ENCODE results near the gene POLR1E.

The POLR1E gene

GRCh38 chr9:37543468-37543867 is 57.7 kb downstream of the POLR1E start:
- Histone ChIP-seq H3K4me3 (ENCODE audit: low read length in 2 of 2) (no peak overlapping the region), H3K9ac (ENCODE audit: low read depth in 1 of 2, low read length in 2 of 2) (no peak overlapping the region), H3K4me1 (ENCODE audit: control insufficient read depth in 2 of 2, insufficient read depth in 2 of 2, low read length in 2 of 2) (peaks cover 0 to 5% of the 10 kb centered on the region in 2 donors), H3K27me3 (ENCODE audit: control insufficient read depth in 2 of 2, insufficient read depth in 2 of 2, low read length in 2 of 2) (no peaks in the 10 kb centered on the region), H3K9me3 (ENCODE audit: control insufficient read depth in 2 of 2, low read length in 2 of 2) (no peaks in the 10 kb centered on the region), H3K27ac (ENCODE audit: low read depth in 2 of 2, low read length in 2 of 2) (no peak overlapping the region), H3K36me3 (ENCODE audit: control insufficient read depth in 2 of 2, insufficient read depth in 2 of 2, low read length in 2 of 2) (no peaks in the 10 kb centered on the region)

GRCh38 chr9:37547328-37547878 is 61.7 kb downstream of the POLR1E start:
- Histone ChIP-seq H3K4me3 (ENCODE audit: low read length in 2 of 2) (no peak overlapping the region), H3K36me3 (ENCODE audit: control insufficient read depth in 2 of 2, insufficient read depth in 2 of 2, low read length in 2 of 2) (no peaks in the 10 kb centered on the region), H3K4me1 (ENCODE audit: control insufficient read depth in 2 of 2, insufficient read depth in 2 of 2, low read length in 2 of 2) (no peaks in the 10 kb centered on the region), H3K9me3 (ENCODE audit: control insufficient read depth in 2 of 2, low read length in 2 of 2) (no peaks in the 10 kb centered on the region), H3K27ac (ENCODE audit: low read depth in 2 of 2, low read length in 2 of 2) (no peak overlapping the region), H3K9ac (ENCODE audit: low read depth in 1 of 2, low read length in 2 of 2) (no peak overlapping the region), H3K27me3 (ENCODE audit: control insufficient read depth in 2 of 2, insufficient read depth in 2 of 2, low read length in 2 of 2) (no peaks in the 10 kb centered on the region)

GRCh38 chr9:37549527-37549926 is 63.8 kb downstream of the POLR1E start:
- Histone ChIP-seq H3K9me3 (ENCODE audit: control insufficient read depth in 2 of 2, low read length in 2 of 2) (no peaks in the 10 kb centered on the region), H3K27me3 (ENCODE audit: control insufficient read depth in 2 of 2, insufficient read depth in 2 of 2, low read length in 2 of 2) (no peaks in the 10 kb centered on the region), H3K4me1 (ENCODE audit: control insufficient read depth in 2 of 2, insufficient read depth in 2 of 2, low read length in 2 of 2) (no peaks in the 10 kb centered on the region), H3K36me3 (ENCODE audit: control insufficient read depth in 2 of 2, insufficient read depth in 2 of 2, low read length in 2 of 2) (no peaks in the 10 kb centered on the region), H3K27ac (ENCODE audit: low read depth in 2 of 2, low read length in 2 of 2) (no peak overlapping the region), H3K9ac (ENCODE audit: low read depth in 1 of 2, low read length in 2 of 2) (no peak overlapping the region), H3K4me3 (ENCODE audit: low read length in 2 of 2) (no peak overlapping the region)

- Histone ChIP-seq H3K9ac (ENCODE audit: low read depth in 1 of 2, low read length in 2 of 2) (no peak overlapping the region), H3K27me3 (ENCODE audit: control insufficient read depth in 2 of 2, insufficient read depth in 2 of 2, low read length in 2 of 2) (no peaks in the 10 kb centered on the region), H3K27ac (ENCODE audit: low read depth in 2 of 2, low read length in 2 of 2) (no peak overlapping the region), H3K4me1 (ENCODE audit: control insufficient read depth in 2 of 2, insufficient read depth in 2 of 2, low read length in 2 of 2) (no peaks in the 10 kb centered on the region), H3K9me3 (ENCODE audit: control insufficient read depth in 2 of 2, low read length in 2 of 2) (no peaks in the 10 kb centered on the region), H3K36me3 (ENCODE audit: control insufficient read depth in 2 of 2, insufficient read depth in 2 of 2, low read length in 2 of 2) (no peaks in the 10 kb centered on the region), H3K4me3 (ENCODE audit: low read length in 2 of 2) (no peak overlapping the region)
These were observed 65.0 kb downstream of the POLR1E start for GRCh38 chr9:37550781-37551180.

- no peaks in the 10 kb centered on the region for H3K36me3 ChIP-seq (ENCODE audit: control insufficient read depth in 2 of 2, insufficient read depth in 2 of 2, low read length in 2 of 2)
- no peak overlapping the region for H3K4me3 ChIP-seq (ENCODE audit: low read length in 2 of 2)
- H3K9me3 ChIP-seq (ENCODE audit: control insufficient read depth in 2 of 2, low read length in 2 of 2) = no peaks in the 10 kb centered on the region
- H3K27ac ChIP-seq (ENCODE audit: low read depth in 2 of 2, low read length in 2 of 2) = no peak overlapping the region
- H3K9ac ChIP-seq (ENCODE audit: low read depth in 1 of 2, low read length in 2 of 2) = no peak overlapping the region
- H3K4me1 ChIP-seq (ENCODE audit: control insufficient read depth in 2 of 2, insufficient read depth in 2 of 2, low read length in 2 of 2) = no peaks in the 10 kb centered on the region
- H3K27me3 ChIP-seq (ENCODE audit: control insufficient read depth in 2 of 2, insufficient read depth in 2 of 2, low read length in 2 of 2) = no peaks in the 10 kb centered on the region
These were observed 65.7 kb downstream of the POLR1E start for GRCh38 chr9:37551468-37551867.

GRCh38 chr9:37551888-37552287 is 66.1 kb downstream of the POLR1E start:
- Histone ChIP-seq H3K9me3 (ENCODE audit: control insufficient read depth in 2 of 2, low read length in 2 of 2) (no peaks in the 10 kb centered on the region), H3K27ac (ENCODE audit: low read depth in 2 of 2, low read length in 2 of 2) (no peak overlapping the region)

More at GRCh38 chr9:37551888-37552287, 66.1 kb downstream of the POLR1E start:
- Histone ChIP-seq H3K9ac (ENCODE audit: low read depth in 1 of 2, low read length in 2 of 2) (no peak overlapping the region), H3K36me3 (ENCODE audit: control insufficient read depth in 2 of 2, insufficient read depth in 2 of 2, low read length in 2 of 2) (no peaks in the 10 kb centered on the region), H3K27me3 (ENCODE audit: control insufficient read depth in 2 of 2, insufficient read depth in 2 of 2, low read length in 2 of 2) (no peaks in the 10 kb centered on the region), H3K4me1 (ENCODE audit: control insufficient read depth in 2 of 2, insufficient read depth in 2 of 2, low read length in 2 of 2) (no peaks in the 10 kb centered on the region), H3K4me3 (ENCODE audit: low read length in 2 of 2) (no peak overlapping the region)
